ENCODE measurements around the gene SLC25A26. TPM values are rescaled to one million over a fixed set of nuclear protein-coding genes. Genes with fewer than 3 reads are reported as not detected.

The SLC25A26 gene
- total RNA-seq, 1 experiment from 2014 or later: 23.8 TPM

DNA sequence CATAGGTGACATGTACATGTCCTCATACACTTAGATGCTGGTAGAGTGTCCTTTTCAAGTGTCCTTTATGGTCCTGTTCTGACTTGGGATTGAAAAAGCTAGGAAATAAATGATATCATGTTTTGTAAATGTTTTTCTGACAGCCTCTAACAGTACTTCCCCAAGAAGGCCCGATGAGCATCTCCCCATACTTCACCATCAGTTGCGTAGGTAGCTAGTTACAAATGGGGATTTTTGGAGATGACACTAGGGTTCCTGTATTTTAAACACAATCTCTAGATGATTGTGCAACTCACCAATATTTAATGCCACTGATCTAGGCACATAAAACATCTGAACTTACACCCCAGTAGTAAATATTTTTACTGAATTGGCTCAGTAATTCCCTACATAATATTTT, 27.8 kb downstream of the SLC25A26 start (continued):
- TF ChIP-seq POLR2A (IDR thresholded peaks at IDR 0.05; ENCODE audit: borderline replicate concordance, extremely low read depth, insufficient read depth, insufficient read length) (no peak), EZH2 (IDR thresholded peaks at IDR 0.05) (no peak), FOSL1 (IDR thresholded peaks at IDR 0.05; ENCODE audit: low read depth) (no peak), SIN3A (IDR thresholded peaks at IDR 0.05; ENCODE audit: low read depth) (no peak), RAD21 (IDR thresholded peaks at IDR 0.05; ENCODE audit: low read depth) (no peak), REST (IDR thresholded peaks at IDR 0.05; ENCODE audit: low read depth) (no peak)

DNA sequence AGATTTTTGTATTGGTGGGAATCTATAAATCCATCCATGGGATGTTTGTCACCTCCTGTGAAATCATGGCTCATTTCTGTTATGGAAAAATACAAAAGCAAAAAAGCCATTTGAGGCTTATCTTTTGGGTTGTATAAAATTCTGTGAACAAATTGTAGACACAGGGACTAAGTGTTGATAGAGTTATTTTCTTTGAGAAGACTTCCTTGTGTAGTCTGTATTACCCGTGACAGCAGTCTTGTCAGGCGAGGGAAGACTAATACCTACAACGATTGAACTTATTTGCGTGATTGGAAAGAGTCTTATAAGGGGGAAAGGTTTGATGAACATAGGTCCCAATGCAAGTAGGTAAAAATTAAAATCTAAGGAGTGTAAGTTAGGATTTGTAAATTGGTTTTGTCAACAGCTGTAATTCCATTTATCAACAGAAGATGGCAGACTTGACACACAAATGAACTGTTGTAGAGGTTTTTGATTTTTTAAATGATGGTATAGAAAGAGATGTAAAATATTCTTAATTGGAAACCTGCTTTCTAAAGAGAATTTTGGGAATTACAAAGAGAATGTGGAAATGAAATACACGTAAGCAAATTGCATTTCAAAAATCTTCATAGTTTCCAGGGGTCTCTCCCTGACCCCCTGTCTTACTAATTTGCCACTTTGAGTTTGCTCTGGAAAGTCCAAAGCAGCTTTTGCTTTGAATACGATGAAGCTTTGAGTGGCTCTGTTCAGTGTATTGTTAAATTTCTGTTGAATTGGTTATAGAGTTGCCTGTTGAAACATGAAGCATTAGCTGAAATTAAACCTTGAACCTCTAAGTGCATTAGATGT, 33.2 kb downstream of the SLC25A26 start:
- POLR2A ChIA-PET: interaction anchor here (0.6 kb wide), 1 partner anchor 12 kb away, joined by 3 read pairs; no protein-coding TSS in a partner anchor

More for the DNA sequence above, 33.2 kb downstream of the SLC25A26 start:
- Histone ChIP-seq H3K9me2 (ENCODE audit: insufficient read depth) (no peaks in the 10 kb centered on the region), H3K4me3 (replicated peaks in 1 of 2; ENCODE audit: low read depth in 1 of 2, low read length in 2 of 2) (no peak overlapping the region), H2AFZ (ENCODE audit: low read depth, low read length, poor library complexity, severe bottlenecking) (no peak overlapping the region), H3K9me3 (ENCODE audit: control insufficient read depth in 1 of 2, insufficient read depth in 1 of 2, low read depth in 1 of 2, low read length in 2 of 2) (no peaks in the 10 kb centered on the region), H3K79me2 (ENCODE audit: insufficient read depth, low read length) (peaks cover 7% of the 10 kb centered on the region; the same call in 1 of the 2 replicates), H3K9ac (ENCODE audit: low read length) (no peak overlapping the region), H3K27ac (ENCODE audit: low read depth, low read length) (no peak overlapping the region), H3K27me3 (ENCODE audit: insufficient read depth, low read length) (no peaks in the 10 kb centered on the region), H3K36me3 (ENCODE audit: control insufficient read depth in 1 of 2, insufficient read depth in 2 of 2, low read length in 2 of 2) (no peaks in the 10 kb centered on the region), H3K4me1 (ENCODE audit: control insufficient read depth in 1 of 2, insufficient read depth in 2 of 2, low read length in 2 of 2) (no peaks in the 10 kb centered on the region), H3K4me2 (ENCODE audit: low read length) (no peak overlapping the region), H4K20me1 (ENCODE audit: insufficient read depth) (no peaks in the 10 kb centered on the region)
- DNase-seq (ENCODE audit: low read depth, low spot score): peak; percentile 32
- intact Hi-C loops (cut with micrococcal nuclease): loop anchor here (1.0 to 5.0 kb wide), 2 partner anchors 568 to 1722 kb away; no protein-coding TSS in a partner anchor
- RAD21 ChIA-PET (ENCODE audit: low non-redundant PET in 1 of 2, low total read pairs in 2 of 2, uncharacterized antibody in 2 of 2, unreplicated experiment in 2 of 2): no interaction called here
- CTCF ChIA-PET: interaction anchor here (0.8 to 2.3 kb wide), 11 partner anchors 9 to 578 kb away, joined by 3 to 26 read pairs (median 3); no protein-coding TSS in a partner anchor
- no TSS peak for BruUV-seq (replicated peaks)
- no peak for ATAC-seq
- TF ChIP-seq CTCF (IDR thresholded peaks at IDR 0.05 in 2 of 3, conservative IDR thresholded peaks at IDR 0.05 in 1 of 3; ENCODE audit: borderline replicate concordance in 1 of 3, insufficient read depth in 1 of 3, low read depth in 2 of 3, low read length in 2 of 3) (peak; percentile 36 to 79 (median 39); a peak in 4 of 6 replicates), RAD21 (IDR thresholded peaks at IDR 0.05; ENCODE audit: low read depth) (peak; percentile 57; the same call in 1 of the 2 replicates)
- TF ChIP-seq, protein P1, sequence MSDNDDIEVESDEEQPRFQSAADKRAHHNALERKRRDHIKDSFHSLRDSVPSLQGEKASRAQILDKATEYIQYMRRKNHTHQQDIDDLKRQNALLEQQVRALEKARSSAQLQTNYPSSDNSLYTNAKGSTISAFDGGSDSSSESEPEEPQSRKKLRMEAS (IDR thresholded peaks at IDR 0.05): no peak

Measured in HCT116 (cell line).